Measurements from ENCODE around the gene TMEM9B.
A peak's percentile ranks its signal among the peaks of the same experiment; 100 is the strongest.

The TMEM9B gene

DNA sequence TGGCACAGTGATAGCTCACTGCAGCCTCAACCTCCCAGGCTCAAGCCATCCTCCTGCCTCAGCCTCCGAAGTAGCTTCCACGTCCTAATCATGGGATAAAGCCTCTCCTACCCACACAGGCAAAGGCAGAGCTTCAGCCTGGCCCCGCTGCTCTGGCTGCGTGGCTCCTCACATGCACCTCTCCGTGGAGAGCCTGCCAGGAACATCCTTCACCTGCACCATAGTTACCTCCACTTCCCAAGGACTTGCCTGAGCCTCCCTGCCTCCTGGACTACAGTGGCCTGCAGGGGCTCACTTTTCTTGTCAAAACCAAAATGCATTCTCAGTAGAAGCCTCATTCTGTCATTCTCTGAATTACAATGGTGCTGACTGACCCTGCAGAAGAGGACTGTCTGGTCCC, 38.0 kb downstream of the TMEM9B start:
- TF ChIP-seq NFIC (IDR thresholded peaks at IDR 0.05) (no peak), FOXM1 (IDR thresholded peaks at IDR 0.05; ENCODE audit: borderline replicate concordance, low read depth) (no peak), CEBPB (IDR thresholded peaks at IDR 0.05) (no peak), YY1 (IDR thresholded peaks at IDR 0.05; ENCODE audit: low read depth) (no peak), TCF12 (IDR thresholded peaks at IDR 0.05; ENCODE audit: low read depth) (no peak), TEAD4 (IDR thresholded peaks at IDR 0.05) (no peak), ZBTB7A (IDR thresholded peaks at IDR 0.05; ENCODE audit: low read depth) (no peak), EGR1 (IDR thresholded peaks at IDR 0.05) (no peak), TAF1 (IDR thresholded peaks at IDR 0.05; ENCODE audit: low read depth) (no peak), RAD21 (IDR thresholded peaks at IDR 0.05; ENCODE audit: low read depth) (no peak), EP300 (IDR thresholded peaks at IDR 0.05; ENCODE audit: borderline replicate concordance) (no peak), CREB1 (IDR thresholded peaks at IDR 0.05; ENCODE audit: low read depth) (no peak)
- TF ChIP-seq, protein P1, sequence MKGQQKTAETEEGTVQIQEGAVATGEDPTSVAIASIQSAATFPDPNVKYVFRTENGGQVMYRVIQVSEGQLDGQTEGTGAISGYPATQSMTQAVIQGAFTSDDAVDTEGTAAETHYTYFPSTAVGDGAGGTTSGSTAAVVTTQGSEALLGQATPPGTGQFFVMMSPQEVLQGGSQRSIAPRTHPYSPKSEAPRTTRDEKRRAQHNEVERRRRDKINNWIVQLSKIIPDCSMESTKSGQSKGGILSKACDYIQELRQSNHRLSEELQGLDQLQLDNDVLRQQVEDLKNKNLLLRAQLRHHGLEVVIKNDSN (IDR thresholded peaks at IDR 0.05): no peak
- TF ChIP-seq, protein P2, sequence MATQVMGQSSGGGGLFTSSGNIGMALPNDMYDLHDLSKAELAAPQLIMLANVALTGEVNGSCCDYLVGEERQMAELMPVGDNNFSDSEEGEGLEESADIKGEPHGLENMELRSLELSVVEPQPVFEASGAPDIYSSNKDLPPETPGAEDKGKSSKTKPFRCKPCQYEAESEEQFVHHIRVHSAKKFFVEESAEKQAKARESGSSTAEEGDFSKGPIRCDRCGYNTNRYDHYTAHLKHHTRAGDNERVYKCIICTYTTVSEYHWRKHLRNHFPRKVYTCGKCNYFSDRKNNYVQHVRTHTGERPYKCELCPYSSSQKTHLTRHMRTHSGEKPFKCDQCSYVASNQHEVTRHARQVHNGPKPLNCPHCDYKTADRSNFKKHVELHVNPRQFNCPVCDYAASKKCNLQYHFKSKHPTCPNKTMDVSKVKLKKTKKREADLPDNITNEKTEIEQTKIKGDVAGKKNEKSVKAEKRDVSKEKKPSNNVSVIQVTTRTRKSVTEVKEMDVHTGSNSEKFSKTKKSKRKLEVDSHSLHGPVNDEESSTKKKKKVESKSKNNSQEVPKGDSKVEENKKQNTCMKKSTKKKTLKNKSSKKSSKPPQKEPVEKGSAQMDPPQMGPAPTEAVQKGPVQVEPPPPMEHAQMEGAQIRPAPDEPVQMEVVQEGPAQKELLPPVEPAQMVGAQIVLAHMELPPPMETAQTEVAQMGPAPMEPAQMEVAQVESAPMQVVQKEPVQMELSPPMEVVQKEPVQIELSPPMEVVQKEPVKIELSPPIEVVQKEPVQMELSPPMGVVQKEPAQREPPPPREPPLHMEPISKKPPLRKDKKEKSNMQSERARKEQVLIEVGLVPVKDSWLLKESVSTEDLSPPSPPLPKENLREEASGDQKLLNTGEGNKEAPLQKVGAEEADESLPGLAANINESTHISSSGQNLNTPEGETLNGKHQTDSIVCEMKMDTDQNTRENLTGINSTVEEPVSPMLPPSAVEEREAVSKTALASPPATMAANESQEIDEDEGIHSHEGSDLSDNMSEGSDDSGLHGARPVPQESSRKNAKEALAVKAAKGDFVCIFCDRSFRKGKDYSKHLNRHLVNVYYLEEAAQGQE (IDR thresholded peaks at IDR 0.05; ENCODE audit: low read depth): no peak
- TF ChIP-seq, protein P3, sequence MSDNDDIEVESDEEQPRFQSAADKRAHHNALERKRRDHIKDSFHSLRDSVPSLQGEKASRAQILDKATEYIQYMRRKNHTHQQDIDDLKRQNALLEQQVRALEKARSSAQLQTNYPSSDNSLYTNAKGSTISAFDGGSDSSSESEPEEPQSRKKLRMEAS (IDR thresholded peaks at IDR 0.05): no peak

DNA sequence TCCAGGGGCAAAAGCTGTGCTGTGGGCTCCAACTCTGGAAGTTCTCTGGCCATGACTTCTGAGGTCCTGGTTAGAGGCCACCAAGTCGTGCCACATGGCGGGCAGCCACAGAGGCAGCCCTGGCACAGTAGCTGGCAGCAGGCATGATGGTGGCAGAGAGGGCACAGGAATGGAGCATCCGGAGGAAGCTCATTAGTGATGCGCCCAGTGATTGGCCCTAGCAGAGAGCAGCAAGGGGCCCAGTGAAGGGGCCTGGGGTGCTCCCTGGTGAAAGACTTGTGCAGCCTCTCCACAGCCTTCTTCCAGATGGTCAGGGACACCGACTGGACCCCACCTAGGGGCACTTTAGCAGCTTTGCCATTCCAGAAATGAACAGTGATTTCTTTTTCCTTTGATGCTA, 38.5 kb downstream of the TMEM9B start:
- TF ChIP-seq FOXM1 (IDR thresholded peaks at IDR 0.05; ENCODE audit: borderline replicate concordance, low read depth): no peak
- TF ChIP-seq YY1 (IDR thresholded peaks at IDR 0.05; ENCODE audit: low read depth): no peak
- no peak for TF ChIP-seq NFIC (IDR thresholded peaks at IDR 0.05)
- no peak for TF ChIP-seq RAD21 (IDR thresholded peaks at IDR 0.05; ENCODE audit: low read depth)
- no peak for TF ChIP-seq ZBTB7A (IDR thresholded peaks at IDR 0.05; ENCODE audit: low read depth)
- TF ChIP-seq, protein P2 (IDR thresholded peaks at IDR 0.05; ENCODE audit: low read depth): no peak
- TF ChIP-seq TEAD4 (IDR thresholded peaks at IDR 0.05): no peak

DNA sequence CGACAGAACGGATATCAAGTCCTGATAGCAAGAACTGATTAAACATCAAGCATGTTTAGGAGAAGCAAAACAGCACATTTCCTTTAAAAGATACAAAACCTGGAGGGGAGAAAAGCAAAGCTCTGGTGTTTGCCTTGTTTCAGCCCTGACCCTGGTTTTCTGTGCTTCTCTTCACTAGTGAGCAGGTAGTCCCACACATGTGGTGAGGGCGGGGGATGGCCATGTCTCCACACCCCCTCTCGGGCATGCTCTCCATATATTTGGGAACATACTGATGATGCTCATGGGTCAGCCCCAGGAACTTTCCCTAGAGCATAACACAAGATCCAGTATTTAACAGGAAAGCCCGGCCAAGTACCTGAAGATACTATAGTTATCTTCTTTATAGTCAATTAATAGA, 41.6 kb downstream of the TMEM9B start:
- TF ChIP-seq TCF12 (IDR thresholded peaks at IDR 0.05; ENCODE audit: low read depth) (no peak), CREB1 (IDR thresholded peaks at IDR 0.05; ENCODE audit: low read depth) (no peak), CEBPB (IDR thresholded peaks at IDR 0.05) (no peak), NFIC (IDR thresholded peaks at IDR 0.05) (no peak), RAD21 (IDR thresholded peaks at IDR 0.05; ENCODE audit: low read depth) (no peak), TAF1 (IDR thresholded peaks at IDR 0.05; ENCODE audit: low read depth) (no peak), ZBTB7A (IDR thresholded peaks at IDR 0.05; ENCODE audit: low read depth) (no peak), EGR1 (IDR thresholded peaks at IDR 0.05) (no peak), FOXM1 (IDR thresholded peaks at IDR 0.05; ENCODE audit: borderline replicate concordance, low read depth) (no peak), EP300 (IDR thresholded peaks at IDR 0.05; ENCODE audit: borderline replicate concordance) (no peak), YY1 (IDR thresholded peaks at IDR 0.05; ENCODE audit: low read depth) (no peak), TEAD4 (IDR thresholded peaks at IDR 0.05) (no peak)
- TF ChIP-seq, protein P3 (IDR thresholded peaks at IDR 0.05): no peak
- TF ChIP-seq, protein P2 (IDR thresholded peaks at IDR 0.05; ENCODE audit: low read depth): no peak
- TF ChIP-seq, protein P1 (IDR thresholded peaks at IDR 0.05): no peak

DNA sequence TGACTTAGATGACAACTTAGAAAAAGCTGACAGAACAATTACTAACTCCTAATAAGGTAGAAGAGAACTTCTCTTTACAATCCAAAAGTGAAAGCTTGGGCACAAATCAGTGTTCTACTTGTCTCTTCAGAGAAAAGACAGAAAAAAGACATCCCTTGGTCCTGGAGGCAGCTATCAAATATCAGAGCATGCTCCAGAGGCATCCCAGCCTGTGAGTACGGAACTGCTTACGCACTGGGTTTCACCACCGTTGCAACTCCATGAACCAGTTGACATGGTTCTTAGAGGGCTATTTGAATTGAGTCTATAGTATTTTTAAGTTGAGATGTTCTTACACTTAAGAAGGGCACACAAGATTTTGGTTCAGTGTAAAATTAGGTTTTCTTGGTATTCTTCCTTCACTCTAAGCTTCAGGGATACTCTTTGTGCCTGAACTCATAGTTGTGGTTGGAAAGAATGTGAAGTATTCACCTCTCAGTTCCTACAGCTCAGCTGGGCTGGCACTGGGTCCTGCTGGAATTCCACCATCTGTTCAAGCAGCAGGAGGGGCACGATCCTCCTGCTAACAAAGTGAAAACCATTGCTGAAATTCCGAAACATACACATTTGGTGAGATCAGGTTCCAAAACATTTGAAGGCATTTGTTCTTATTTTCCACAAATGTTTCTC, 47.0 kb downstream of the TMEM9B start:
- TF ChIP-seq YY1 (IDR thresholded peaks at IDR 0.05; ENCODE audit: low read depth) (peak; percentile 48; the same call in 1 of the 2 replicates), TAF1 (IDR thresholded peaks at IDR 0.05; ENCODE audit: low read depth) (no peak), CEBPB (IDR thresholded peaks at IDR 0.05) (peak; percentile 40; the same call in 1 of the 2 replicates), FOXM1 (IDR thresholded peaks at IDR 0.05; ENCODE audit: borderline replicate concordance, low read depth) (no peak), CREB1 (IDR thresholded peaks at IDR 0.05; ENCODE audit: low read depth) (no peak), TEAD4 (IDR thresholded peaks at IDR 0.05) (peak; percentile 100), ZBTB7A (IDR thresholded peaks at IDR 0.05; ENCODE audit: low read depth) (no peak), NFIC (IDR thresholded peaks at IDR 0.05) (peak; percentile 94), RAD21 (IDR thresholded peaks at IDR 0.05; ENCODE audit: low read depth) (no peak), EP300 (IDR thresholded peaks at IDR 0.05; ENCODE audit: borderline replicate concordance) (peak; percentile 83), TCF12 (IDR thresholded peaks at IDR 0.05; ENCODE audit: low read depth) (peak; percentile 95), EGR1 (IDR thresholded peaks at IDR 0.05) (no peak)
- TF ChIP-seq, protein P1 (IDR thresholded peaks at IDR 0.05): no peak
- TF ChIP-seq, protein P3 (IDR thresholded peaks at IDR 0.05): peak; percentile 63; the same call in 1 of the 2 replicates
- TF ChIP-seq, protein P2 (IDR thresholded peaks at IDR 0.05; ENCODE audit: low read depth): no peak

Data from Ishikawa (cell line).